ENCODE data around the gene PDE4D. TPM values are rescaled to one million over a fixed set of nuclear protein-coding genes. Genes with fewer than 3 reads are reported as not detected.

The PDE4D gene
- total RNA-seq, 1 experiment from 2014 or later, result 3.3 TPM

GRCh38 chr5:59276917-59277372, 616.6 kb downstream of the PDE4D start (continued):
- TF ChIP-seq E2F5 (CRISPR knock-in tag; IDR thresholded peaks at IDR 0.05) (no peak), TP53 (CRISPR knock-in tag; IDR thresholded peaks at IDR 0.05) (no peak), ZNF263 (CRISPR knock-in tag; IDR thresholded peaks at IDR 0.05; ENCODE audit: low read depth) (no peak), GTF2I (CRISPR knock-in tag; conservative IDR thresholded peaks at IDR 0.05) (no peak), TCF7 (CRISPR knock-in tag; IDR thresholded peaks at IDR 0.05; ENCODE audit: low read depth) (no peak), ZNF317 (CRISPR knock-in tag; IDR thresholded peaks at IDR 0.05; ENCODE audit: borderline replicate concordance, low read depth) (no peak), E2F1 (CRISPR knock-in tag; IDR thresholded peaks at IDR 0.05) (no peak), CBFB (CRISPR knock-in tag; IDR thresholded peaks at IDR 0.05; ENCODE audit: low read depth) (no peak), JUN (CRISPR knock-in tag; IDR thresholded peaks at IDR 0.05) (no peak), NR3C1 (CRISPR knock-in tag; conservative IDR thresholded peaks at IDR 0.05; ENCODE audit: low read depth) (no peak)

- H3K36me3 Mint-ChIP-seq, result no peaks in the 10 kb centered on the region
- ATAC-seq (no peak), DNase-seq (ENCODE audit: low spot score) (no peak)
- peaks cover 20% of the 10 kb centered on the region for H3K4me1 Mint-ChIP-seq
- no peaks in the 10 kb centered on the region for H3K27me3 Mint-ChIP-seq (ENCODE audit: low read depth)
- no peak overlapping the region for H3K27ac Mint-ChIP-seq
- no peaks in the 10 kb centered on the region for H3K9me3 Mint-ChIP-seq
- ChIA-PET CTCF (interaction anchor here (1.2 to 1.3 kb wide), 2 partner anchors 88 to 92 kb away, joined by 3 to 5 read pairs; no protein-coding TSS in a partner anchor), POLR2A (no interaction called here)
- TF ChIP-seq USF1 (CRISPR knock-in tag; IDR thresholded peaks at IDR 0.05), result no peak
- no peak for TF ChIP-seq ZNF232 (CRISPR knock-in tag; IDR thresholded peaks at IDR 0.05)
- TF ChIP-seq ELF4 (CRISPR knock-in tag; IDR thresholded peaks at IDR 0.05; ENCODE audit: low read depth), result no peak
- TF ChIP-seq FOXJ3 (CRISPR knock-in tag; IDR thresholded peaks at IDR 0.05; ENCODE audit: borderline replicate concordance), result no peak
- no peak for TF ChIP-seq ZSCAN18 (CRISPR knock-in tag; IDR thresholded peaks at IDR 0.05)
- TF ChIP-seq GRHL2 (CRISPR knock-in tag; IDR thresholded peaks at IDR 0.05; ENCODE audit: insufficient replicate concordance, severe bottlenecking), result no peak
- no peak for TF ChIP-seq ZNF425 (CRISPR knock-in tag; conservative IDR thresholded peaks at IDR 0.05)
- no peak for TF ChIP-seq USF2 (CRISPR knock-in tag; IDR thresholded peaks at IDR 0.05)
- no peak for TF ChIP-seq RORB (CRISPR knock-in tag; IDR thresholded peaks at IDR 0.05)
- no peak for TF ChIP-seq ETV6 (CRISPR knock-in tag; IDR thresholded peaks at IDR 0.05)
- no peak for TF ChIP-seq PREB (CRISPR knock-in tag; IDR thresholded peaks at IDR 0.05; ENCODE audit: borderline replicate concordance)
- TF ChIP-seq TEAD4 (CRISPR knock-in tag; IDR thresholded peaks at IDR 0.05), result no peak
- no peak overlapping the region for H3K4me3 Mint-ChIP-seq
These were observed 617.2 kb downstream of the PDE4D start for GRCh38 chr5:59276325-59276675.
